ENCODE measurements around the gene MCRS1. TPM values are rescaled to one million over a fixed set of nuclear protein-coding genes. Genes with fewer than 3 reads are reported as not detected.

Gene MCRS1
- total RNA-seq, 1 donor from 2014 or later = 61.8 TPM

DNA sequence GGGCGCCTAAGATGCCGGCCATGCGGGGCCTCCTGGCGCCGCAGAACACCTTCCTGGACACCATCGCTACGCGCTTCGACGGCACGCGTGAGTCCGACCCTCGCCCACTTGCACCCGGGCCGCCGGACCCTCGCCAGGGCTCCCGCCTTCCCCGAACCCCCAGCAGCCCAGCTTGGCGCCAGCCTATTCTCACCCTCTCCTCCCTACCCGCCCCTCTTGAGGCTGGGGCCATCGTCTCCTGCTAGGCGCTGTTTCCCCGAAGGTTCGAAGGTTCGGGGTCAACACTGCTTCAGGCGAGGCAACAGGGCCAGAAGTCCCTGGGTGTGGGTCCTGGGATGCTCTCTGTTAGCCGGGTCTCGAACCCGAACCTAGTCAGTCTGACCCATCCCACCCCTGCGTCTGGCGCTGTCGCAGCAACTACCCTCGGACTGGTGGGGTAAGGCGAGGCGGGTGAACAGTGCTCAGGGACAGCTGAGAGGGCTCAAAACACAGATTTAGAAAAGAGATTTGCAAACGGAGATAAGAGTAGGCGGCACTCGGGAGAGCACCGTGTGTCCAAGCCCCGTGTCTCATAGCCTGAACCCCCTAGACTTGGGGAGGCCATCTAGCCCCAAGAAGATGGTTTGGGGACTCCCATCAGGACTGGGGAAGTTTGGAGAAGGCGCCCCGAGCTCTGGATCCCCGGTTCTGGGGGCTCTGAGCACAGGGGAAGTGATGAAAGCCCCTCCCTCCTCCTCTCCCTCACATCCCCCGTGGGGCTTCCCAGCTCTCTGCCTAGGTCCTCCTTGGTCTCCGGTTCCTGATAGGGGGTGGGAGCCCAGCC lies 28.3 kb downstream of the MCRS1 start:
- Mint-ChIP-seq H3K9me3 (no peaks in the 10 kb centered on the region), H3K36me3 (no peaks in the 10 kb centered on the region), H3K4me1 (ENCODE audit: unreplicated experiment) (peaks cover 5% of the 10 kb centered on the region), H3K4me3 (peak overlapping the region; percentile 69), H3K27ac (no peak overlapping the region), H3K27me3 (peaks cover 86% of the 10 kb centered on the region)
- DNase-seq (ENCODE audit: extremely low spot score, unreplicated experiment) = no peak
- TF ChIP-seq, protein P1, sequence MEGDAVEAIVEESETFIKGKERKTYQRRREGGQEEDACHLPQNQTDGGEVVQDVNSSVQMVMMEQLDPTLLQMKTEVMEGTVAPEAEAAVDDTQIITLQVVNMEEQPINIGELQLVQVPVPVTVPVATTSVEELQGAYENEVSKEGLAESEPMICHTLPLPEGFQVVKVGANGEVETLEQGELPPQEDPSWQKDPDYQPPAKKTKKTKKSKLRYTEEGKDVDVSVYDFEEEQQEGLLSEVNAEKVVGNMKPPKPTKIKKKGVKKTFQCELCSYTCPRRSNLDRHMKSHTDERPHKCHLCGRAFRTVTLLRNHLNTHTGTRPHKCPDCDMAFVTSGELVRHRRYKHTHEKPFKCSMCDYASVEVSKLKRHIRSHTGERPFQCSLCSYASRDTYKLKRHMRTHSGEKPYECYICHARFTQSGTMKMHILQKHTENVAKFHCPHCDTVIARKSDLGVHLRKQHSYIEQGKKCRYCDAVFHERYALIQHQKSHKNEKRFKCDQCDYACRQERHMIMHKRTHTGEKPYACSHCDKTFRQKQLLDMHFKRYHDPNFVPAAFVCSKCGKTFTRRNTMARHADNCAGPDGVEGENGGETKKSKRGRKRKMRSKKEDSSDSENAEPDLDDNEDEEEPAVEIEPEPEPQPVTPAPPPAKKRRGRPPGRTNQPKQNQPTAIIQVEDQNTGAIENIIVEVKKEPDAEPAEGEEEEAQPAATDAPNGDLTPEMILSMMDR (conservative IDR thresholded peaks at IDR 0.05) = no peak

DNA sequence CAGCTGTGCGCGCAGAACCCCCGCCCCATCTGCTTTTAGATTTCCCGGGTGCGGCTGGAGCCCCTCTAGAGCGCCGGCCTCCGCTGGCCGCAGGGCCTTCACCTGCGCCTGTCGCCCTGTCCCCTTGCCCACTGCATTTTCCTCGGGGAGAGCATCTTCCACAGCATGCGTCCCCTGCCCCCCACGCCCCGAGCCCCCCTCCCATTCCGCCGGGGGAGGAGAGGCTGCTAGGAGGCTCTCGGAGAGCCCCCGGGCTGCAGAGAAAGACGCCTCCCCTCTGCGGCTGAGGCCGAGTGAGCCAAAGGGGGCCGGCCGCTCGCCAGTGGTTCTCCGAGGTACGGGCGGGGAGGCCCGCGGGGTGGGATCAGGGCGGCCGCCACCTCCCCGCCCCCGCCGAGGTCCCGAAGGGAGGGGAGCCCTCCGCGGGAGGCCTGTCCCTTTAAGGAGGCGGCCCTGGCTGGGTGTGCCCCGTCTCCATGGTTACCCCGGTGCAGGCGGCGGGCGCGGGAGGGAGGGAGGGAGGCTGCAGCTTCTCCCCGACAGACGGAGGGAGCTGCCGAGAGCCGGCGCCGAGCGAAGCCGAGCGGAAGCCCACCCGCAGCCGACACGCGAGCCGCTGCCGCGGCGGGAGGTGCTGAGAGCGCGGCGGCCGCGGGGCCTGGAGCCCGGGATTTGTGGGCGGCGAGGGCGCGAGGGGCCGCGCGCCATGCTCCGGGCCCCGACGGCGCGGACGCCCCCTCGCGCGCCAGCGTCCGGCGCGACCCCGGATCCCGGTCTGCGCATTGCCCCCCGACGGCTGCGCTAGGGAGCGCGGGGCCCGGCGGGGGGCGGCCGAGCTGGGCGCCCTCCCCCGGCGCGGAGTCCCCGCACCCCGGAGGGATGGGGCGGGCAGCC lies 29.2 kb downstream of the MCRS1 start, which contains the start of gene KCNH3:
TSS of gene KCNH3 (plus strand) at position 521 of the 894 bp plus-strand sequence. CDS start 387 bp downstream, outside the sequence.
- Mint-ChIP-seq H3K4me1 (ENCODE audit: unreplicated experiment) (peaks cover 5% of the 10 kb centered on the region), H3K4me3 (peak within 1 kb of the TSS; percentile 77), H3K27me3 (peaks cover 79% of the 10 kb centered on the region), H3K27ac (no peak within 1 kb of the TSS), H3K36me3 (no peaks in the 10 kb centered on the region), H3K9me3 (no peaks in the 10 kb centered on the region)
- TF ChIP-seq, protein P1 (conservative IDR thresholded peaks at IDR 0.05) = no peak
- DNase-seq (ENCODE audit: extremely low spot score, unreplicated experiment) = no peak

DNA sequence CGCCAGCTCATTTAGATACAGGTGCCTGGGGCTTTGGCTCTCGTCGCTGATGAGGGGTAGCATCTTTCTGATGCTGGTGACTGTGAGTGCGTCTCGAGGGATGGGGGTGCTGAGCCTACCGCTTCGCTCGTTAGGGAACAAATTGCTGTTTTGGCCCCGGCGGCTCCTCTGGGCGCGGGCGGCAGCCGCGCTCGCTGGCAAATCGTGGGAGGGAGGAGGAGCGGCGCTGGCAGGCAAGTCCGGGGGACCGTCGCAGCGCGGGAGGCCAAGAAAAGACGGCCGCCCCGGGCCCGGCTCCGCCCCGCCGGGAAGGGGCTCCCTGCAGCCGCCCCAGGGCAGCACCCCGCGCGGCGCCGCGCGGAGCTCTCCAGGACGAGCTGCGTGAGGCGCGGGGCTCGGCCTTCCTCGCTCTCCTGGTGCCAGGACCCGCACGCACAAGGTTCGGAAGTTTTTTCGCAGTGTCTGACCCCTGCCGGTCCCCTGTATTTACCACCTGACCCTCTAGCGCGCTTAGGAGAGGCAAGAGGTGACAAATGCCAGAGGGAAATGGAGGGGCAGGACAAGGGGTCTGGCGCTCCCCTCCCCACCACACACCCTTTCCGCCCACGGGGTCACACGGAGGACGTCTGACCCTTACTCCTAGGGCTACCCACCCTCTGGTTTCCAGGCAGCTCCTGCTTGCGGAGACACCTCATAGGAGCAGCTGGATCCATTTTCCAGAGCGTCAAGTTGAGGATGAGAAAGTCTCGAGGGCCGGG lies 30.0 kb downstream of the MCRS1 start:
- no peaks in the 10 kb centered on the region for H3K36me3 Mint-ChIP-seq
- DNase-seq (ENCODE audit: extremely low spot score, unreplicated experiment) = no peak
- peak overlapping the region; percentile 84 for H3K4me3 Mint-ChIP-seq
- H3K27me3 Mint-ChIP-seq = peaks cover 71% of the 10 kb centered on the region
- TF ChIP-seq, protein P1 (conservative IDR thresholded peaks at IDR 0.05) = no peak
- peaks cover 5% of the 10 kb centered on the region for H3K4me1 Mint-ChIP-seq (ENCODE audit: unreplicated experiment)
- H3K27ac Mint-ChIP-seq = no peak overlapping the region
- H3K9me3 Mint-ChIP-seq = no peaks in the 10 kb centered on the region

DNA sequence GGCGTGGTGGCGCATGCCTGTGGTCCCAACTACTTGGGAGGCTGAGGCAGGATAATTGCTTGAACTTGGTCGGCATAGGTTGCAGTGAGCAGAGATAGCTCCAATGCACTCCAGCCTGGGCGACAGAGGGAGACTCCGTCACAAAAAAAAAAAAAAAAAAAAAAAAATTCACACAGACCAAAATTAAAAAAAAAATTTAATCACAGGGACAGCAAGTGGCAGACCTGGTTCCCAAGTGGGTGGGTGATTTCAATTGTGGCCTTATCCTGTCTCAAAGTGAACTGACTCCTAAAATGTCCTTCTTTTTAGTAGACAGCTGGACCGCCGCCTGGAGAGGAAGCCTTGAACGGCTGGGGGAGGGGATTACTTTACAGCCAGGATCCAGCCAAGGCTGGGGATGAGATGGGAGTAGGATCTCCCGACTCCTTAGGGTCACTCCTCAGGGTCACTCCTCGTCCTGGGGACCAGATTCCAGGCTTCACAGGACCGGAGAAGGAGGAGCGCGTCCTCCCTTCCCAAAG lies 30.7 kb downstream of the MCRS1 start:
- Mint-ChIP-seq H3K36me3 (no peaks in the 10 kb centered on the region), H3K4me3 (peak overlapping the region; percentile 84), H3K27ac (no peak overlapping the region), H3K27me3 (peaks cover 64% of the 10 kb centered on the region), H3K4me1 (ENCODE audit: unreplicated experiment) (peaks cover 5% of the 10 kb centered on the region), H3K9me3 (no peaks in the 10 kb centered on the region)
- DNase-seq (ENCODE audit: extremely low spot score, unreplicated experiment) = no peak
- TF ChIP-seq, protein P1 (conservative IDR thresholded peaks at IDR 0.05) = no peak

DNA sequence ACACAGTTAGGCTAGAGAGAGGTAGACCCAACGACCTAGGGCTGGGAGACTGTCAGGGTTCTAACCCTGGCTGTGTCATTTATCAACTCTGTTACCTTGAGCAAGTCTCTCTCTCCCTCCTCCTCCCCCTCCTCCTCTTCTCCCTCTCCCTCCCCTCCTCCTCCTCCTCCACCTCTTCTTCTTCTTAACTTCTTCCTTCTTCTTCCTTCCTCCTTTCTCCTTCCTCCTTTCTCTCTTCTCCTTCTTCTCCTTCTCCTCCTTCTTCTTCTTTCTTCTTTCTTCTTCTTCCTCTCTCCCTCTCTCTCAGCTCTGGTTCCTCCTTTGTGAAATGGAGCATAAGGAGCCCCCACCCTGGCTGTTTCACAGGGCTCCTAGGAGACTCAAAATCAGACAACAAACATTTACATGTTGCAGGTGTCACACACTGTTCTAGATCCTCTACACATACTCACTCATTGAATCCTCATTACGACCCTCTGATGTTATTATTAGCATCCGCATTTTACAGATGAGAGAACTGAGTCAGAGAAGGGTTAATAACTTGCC lies 31.3 kb downstream of the MCRS1 start:
- H3K9me3 Mint-ChIP-seq = no peaks in the 10 kb centered on the region
- peaks cover 5% of the 10 kb centered on the region for H3K4me1 Mint-ChIP-seq (ENCODE audit: unreplicated experiment)
- peaks cover 57% of the 10 kb centered on the region for H3K27me3 Mint-ChIP-seq
- no peaks in the 10 kb centered on the region for H3K36me3 Mint-ChIP-seq
- peak overlapping the region; percentile 84 for H3K4me3 Mint-ChIP-seq
- TF ChIP-seq, protein P1 (conservative IDR thresholded peaks at IDR 0.05) = no peak
- DNase-seq (ENCODE audit: extremely low spot score, unreplicated experiment) = no peak
- no peak overlapping the region for H3K27ac Mint-ChIP-seq
